ENCODE data around the gene GPR6. TPM values are rescaled to one million over a fixed set of nuclear protein-coding genes. Genes with fewer than 3 reads are reported as not detected.

Gene GPR6
- total RNA-seq, 1 donor from 2014 or later = not detected

- TF ChIP-seq CTCF (IDR thresholded peaks at IDR 0.05; ENCODE audit: unreplicated experiment) = no peak
- no peak for DNase-seq (ENCODE audit: low spot score, unreplicated experiment)
- peaks cover 20% of the 10 kb centered on the region for H3K4me1 Mint-ChIP-seq (ENCODE audit: low read depth)
- H3K27ac Mint-ChIP-seq = no peak overlapping the region
- no peaks in the 10 kb centered on the region for H3K9me3 Mint-ChIP-seq (ENCODE audit: low read depth)
- peaks cover 6% of the 10 kb centered on the region for H3K27me3 Mint-ChIP-seq
- H3K4me3 Mint-ChIP-seq (ENCODE audit: low read depth) = no peak overlapping the region
- H3K36me3 Mint-ChIP-seq (ENCODE audit: insufficient read depth) = no peaks in the 10 kb centered on the region
These were observed 31.1 kb upstream of the GPR6 start for GRCh38 chr6:109946979-109947378.

GRCh38 chr6:109949281-109950065 is 28.6 kb upstream of the GPR6 start:
- no peaks in the 10 kb centered on the region for H3K9me3 Mint-ChIP-seq (ENCODE audit: low read depth)
- no peak for TF ChIP-seq CTCF (IDR thresholded peaks at IDR 0.05; ENCODE audit: unreplicated experiment)
- no peaks in the 10 kb centered on the region for H3K36me3 Mint-ChIP-seq (ENCODE audit: insufficient read depth)
- DNase-seq (ENCODE audit: low spot score, unreplicated experiment) = no peak
- H3K27me3 Mint-ChIP-seq = no peaks in the 10 kb centered on the region
- no peak overlapping the region for H3K27ac Mint-ChIP-seq
- no peak overlapping the region for H3K4me3 Mint-ChIP-seq (ENCODE audit: low read depth)
- H3K4me1 Mint-ChIP-seq (ENCODE audit: low read depth) = peaks cover 13% of the 10 kb centered on the region

- H3K4me3 Mint-ChIP-seq (ENCODE audit: low read depth) = no peak overlapping the region
- H3K36me3 Mint-ChIP-seq (ENCODE audit: insufficient read depth) = no peaks in the 10 kb centered on the region
- H3K27ac Mint-ChIP-seq = no peak overlapping the region
These were observed 22.6 kb upstream of the GPR6 start for GRCh38 chr6:109955491-109955890.

GRCh38 chr6:109958626-109959025 is 19.5 kb upstream of the GPR6 start:
- no peak for DNase-seq (ENCODE audit: low spot score, unreplicated experiment)
- no peak for TF ChIP-seq CTCF (IDR thresholded peaks at IDR 0.05; ENCODE audit: unreplicated experiment)
- Mint-ChIP-seq H3K27ac (no peak overlapping the region), H3K27me3 (peaks cover 11% of the 10 kb centered on the region), H3K9me3 (ENCODE audit: low read depth) (no peaks in the 10 kb centered on the region), H3K4me1 (ENCODE audit: low read depth) (no peaks in the 10 kb centered on the region), H3K4me3 (ENCODE audit: low read depth) (no peak overlapping the region), H3K36me3 (ENCODE audit: insufficient read depth) (no peaks in the 10 kb centered on the region)

More at GRCh38 chr6:109955491-109955890, 22.6 kb upstream of the GPR6 start:
- H3K9me3 Mint-ChIP-seq (ENCODE audit: low read depth) = no peaks in the 10 kb centered on the region
- no peak for DNase-seq (ENCODE audit: low spot score, unreplicated experiment)
- TF ChIP-seq CTCF (IDR thresholded peaks at IDR 0.05; ENCODE audit: unreplicated experiment) = no peak
- peaks cover 11% of the 10 kb centered on the region for H3K27me3 Mint-ChIP-seq
- H3K4me1 Mint-ChIP-seq (ENCODE audit: low read depth) = no peaks in the 10 kb centered on the region

- Mint-ChIP-seq H3K4me3 (ENCODE audit: low read depth) (no peak overlapping the region), H3K27me3 (peaks cover 11% of the 10 kb centered on the region), H3K27ac (peak overlapping the region; percentile 56), H3K4me1 (ENCODE audit: low read depth) (no peaks in the 10 kb centered on the region), H3K9me3 (ENCODE audit: low read depth) (no peaks in the 10 kb centered on the region), H3K36me3 (ENCODE audit: insufficient read depth) (no peaks in the 10 kb centered on the region)
- no peak for TF ChIP-seq CTCF (IDR thresholded peaks at IDR 0.05; ENCODE audit: unreplicated experiment)
- DNase-seq (ENCODE audit: low spot score, unreplicated experiment) = no peak
These were observed 16.5 kb upstream of the GPR6 start for GRCh38 chr6:109961611-109962041.
